GM12878 (cell line): ENCODE results near the gene HAUS7. TPM values are rescaled to one million over a fixed set of nuclear protein-coding genes. Genes with fewer than 3 reads are reported as not detected.

ENCODE experiments used
- ATAC-seq: fragments of 200-7000 bp; cut with Tn5 transposase; 3 replicates; pipeline ENCODE4 v1.9.1; 2020; ENCODE audit warnings: mild to moderate bottlenecking, moderate library complexity
- BruUV-seq: library from RNA; stranded (reverse); fragments of 400-500 nt; replicated peaks from 2 replicates; lab custom pipeline; 2021; lab: Mats Ljungman, UMichigan
- CTCF ChIA-PET: fragments of 300-600 bp; sonication (Branson Sonifier 250); formaldehyde crosslinking; extraction: SDS; loops from one replicate; lab custom pipeline; 2021; ENCODE audit warnings: inconsistent platforms; lab: Yijun Ruan, JAX
- POLR2A ChIA-PET: fragments of 350-600 bp; formaldehyde crosslinking; extraction: SDS; loops from one replicate; lab custom pipeline; 2021; ENCODE audit warnings: inconsistent platforms; lab: Charles Lee
- RAD21 ChIA-PET: fragments of 300-600 bp; sonication (Branson Sonifier 250); formaldehyde crosslinking; loops from one replicate; lab custom pipeline; 2023; ENCODE audit warnings: antibody characterized with exemption; ENCODE audit not compliant: unreplicated experiment; lab: Charles Lee
- SMC1A ChIA-PET: fragments of 300-600 bp; sonication (Branson Sonifier 250); formaldehyde crosslinking; loops from one replicate; lab custom pipeline; 2023; ENCODE audit not compliant: unreplicated experiment, uncharacterized antibody; lab: Charles Lee
- DNase-seq: peaks from one replicate; pipeline ENCODE4 v3.0.0-alpha.2; 2011; ENCODE audit warnings: low read depth, low spot score
- FAIRE-seq: peaks from 3 replicates; lab custom pipeline; 2011; peaks lifted over from hg19 to GRCh38; lab: Jason Lieb, UNC
- H2AFZ ChIP-seq: 2 replicates; pipeline ENCODE4 v1.6.0; 2011; ENCODE audit warnings: low read depth, low read length, control low read depth; ENCODE audit not compliant: control insufficient read depth
- H3K27ac ChIP-seq: 2 replicates; pipeline ENCODE4 v1.5.1; 2011; ENCODE audit warnings: control low read depth; ENCODE audit not compliant: control insufficient read depth, insufficient read depth
- H3K27me3 ChIP-seq, 2 experiments: replicated peaks in 1 of 2; 2 replicates each; pipeline versions ENCODE4 v1.6.0 to v1.6.1; 2011; ENCODE audit warnings: low read length in 1 of 2; ENCODE audit not compliant: control insufficient read depth in 2 of 2, insufficient read depth in 2 of 2
- H3K36me3 ChIP-seq, 2 experiments: 2 replicates each; pipeline ENCODE4 v1.5.1; 2011; ENCODE audit warnings: low read length in 1 of 2; ENCODE audit not compliant: control insufficient read depth in 2 of 2, insufficient read depth in 2 of 2
- H3K4me1 ChIP-seq: 2 replicates; pipeline ENCODE4 v1.6.1; 2011; ENCODE audit warnings: mild to moderate bottlenecking, low read length, moderate library complexity, mixed read lengths; ENCODE audit not compliant: control insufficient read depth, insufficient read depth
- H3K4me2 ChIP-seq: 2 replicates; pipeline ENCODE4 v1.6.0; 2011; ENCODE audit warnings: control low read depth; ENCODE audit not compliant: control insufficient read depth, insufficient read depth
- H3K4me3 ChIP-seq: fragments of 200-600 bp; sonication (generic); 2 replicates; pipeline ENCODE4 v1.5.1; 2016
- H3K79me2 ChIP-seq: 2 replicates; pipeline ENCODE4 v1.6.0; 2011; ENCODE audit warnings: low read length; ENCODE audit not compliant: control insufficient read depth, insufficient read depth
- H3K9ac ChIP-seq: 2 replicates; pipeline ENCODE4 v1.8.0; 2011; ENCODE audit warnings: low read length, control low read depth, mixed read lengths; ENCODE audit not compliant: control insufficient read depth, insufficient read depth
- H3K9me3 ChIP-seq: replicated peaks from 3 replicates; pipeline ENCODE4 v1.5.1; 2011; ENCODE audit warnings: mild to moderate bottlenecking, low read length; ENCODE audit not compliant: control insufficient read depth, insufficient read depth
- H4K20me1 ChIP-seq: 2 replicates; pipeline ENCODE4 v1.6.0; 2011; ENCODE audit not compliant: control insufficient read depth, insufficient read depth
- CTCF ChIP-seq, 3 experiments: IDR thresholded peaks in 2 of 3; conservative IDR thresholded peaks in 1 of 3; 2 replicates each; pipeline ENCODE4 v1.5.1; 2011; ENCODE audit warnings: low read depth in 3 of 3, low read length in 3 of 3, mild to moderate bottlenecking in 3 of 3, control low read depth in 2 of 3, moderate library complexity in 2 of 3, inconsistent platforms in 1 of 3, mixed read lengths in 1 of 3; ENCODE audit not compliant: control insufficient read depth in 2 of 3, insufficient read depth in 1 of 3; ENCODE audit errors: extremely low read depth in 1 of 3
- IKZF1 ChIP-seq: fragments of 450-650 bp; conservative IDR thresholded peaks from 2 replicates; pipeline ENCODE4 v1.6.1; 2017; ENCODE audit warnings: antibody characterized with exemption, mild to moderate bottlenecking
- IRF4 ChIP-seq: IDR thresholded peaks from 2 replicates; pipeline ENCODE4 v1.6.1; 2011; ENCODE audit warnings: low read depth, low read length
- PAX5 ChIP-seq: IDR thresholded peaks from 2 replicates; pipeline ENCODE4 v1.6.1; 2011; ENCODE audit warnings: low read depth, low read length, borderline replicate concordance
- RAD21 ChIP-seq: IDR thresholded peaks from 2 replicates; pipeline ENCODE4 v1.6.1; 2011; ENCODE audit warnings: mild to moderate bottlenecking, low read depth, low read length, moderate library complexity; ENCODE audit not compliant: insufficient read depth
- SMARCA5 ChIP-seq: fragments of 450-650 bp; IDR thresholded peaks from 2 replicates; pipeline ENCODE4 v1.6.1; 2017; ENCODE audit warnings: mild to moderate bottlenecking
- SMC3 ChIP-seq: IDR thresholded peaks from 2 replicates; pipeline ENCODE4 v1.6.1; 2011; ENCODE audit warnings: low read length, improper control_type of control experiment, borderline replicate concordance
- STAT3 ChIP-seq: IDR thresholded peaks from 2 replicates; pipeline ENCODE4 v1.6.1; 2011; ENCODE audit warnings: low read depth, low read length, improper control_type of control experiment
- TCF12 ChIP-seq: IDR thresholded peaks from 2 replicates; pipeline ENCODE4 v1.6.1; 2011; ENCODE audit warnings: low read depth, mild to moderate bottlenecking, low read length
- TCF3 ChIP-seq: IDR thresholded peaks from 2 replicates; pipeline ENCODE4 v1.6.1; 2012; ENCODE audit warnings: low read depth, mild to moderate bottlenecking, low read length, borderline replicate concordance; ENCODE audit not compliant: insufficient read depth
- ZSCAN29 ChIP-seq: fragments of 450-650 bp; IDR thresholded peaks from 2 replicates; pipeline ENCODE4 v1.6.1; 2017; ENCODE audit warnings: mild to moderate bottlenecking, moderate library complexity
- ZZZ3 ChIP-seq: IDR thresholded peaks from 2 replicates; pipeline ENCODE4 v1.6.1; 2011; ENCODE audit warnings: low read depth; ENCODE audit not compliant: control insufficient read depth, insufficient read length
- WGBS: methylation state at CpG from one replicate; pipeline ENCODE4 v1.1.6; 2016; ENCODE audit warnings: low lambda C conversion rate; ENCODE audit not compliant: insufficient replicate concordance, insufficient coverage; ENCODE audit errors: missing lambda C conversion rate; 5-methylcytosine and 5-hydroxymethylcytosine counted together
- in situ Hi-C: fragments of 300-500 bp; cut with MboI; formaldehyde crosslinking; loops from 9 replicates; pipeline ENCODE4 v1.14.3; 2018; ENCODE audit warnings: mixed read lengths
- intact Hi-C: fragments of 100-400 bp; cut with micrococcal nuclease; formaldehyde crosslinking; loops from one replicate; pipeline ENCODE4 v1.14.2; 2022; ENCODE audit not compliant: unreplicated experiment
- polyA plus RNA-seq, 11 experiments: library from polyadenylated mRNA; depleted of rRNA in 4 of 11; unstranded in 6 of 11; stranded (reverse) in 5 of 11; fragments of >200 nt; fragmentation: Nextera tagmentation in 4 of 11; fragmentation: Illumina TruSeq in 1 of 11; extraction: Ambion mirVana in 4 of 11; extraction: Trizol in 1 of 11; gene quantifications; 1 replicate in 1 of 11; 2 replicates in 10 of 11; pipeline versions ENCODE4 v1.2.1 to v1.2.3, GENCODE V29; 2011 to 2016; ENCODE audit warnings: inconsistent platforms in 2 of 11, missing spikeins in 2 of 11, low read depth in 1 of 11
- total RNA-seq, 4 experiments: library from RNA; depleted of rRNA in 3 of 4; stranded (reverse); fragments of >200 nt in 3 of 4; fragmentation: Illumina TruSeq in 1 of 4; extraction: Trizol in 1 of 4; gene quantifications; 2 replicates each; pipeline versions ENCODE4 v1.2.1 to v1.2.3, GENCODE V29; 2013 to 2021

HAUS7 gene
- total and polyA plus RNA-seq, 10 of the 15 experiments (the other 5 are each of a cell fraction or from before 2014, with no cell fraction given): 6.7 to 63.3 (median 24.1) TPM

GRCh38 chrX:153509592-153509991 is 39.2 kb upstream of the HAUS7 start:
- in situ Hi-C loops (loop anchor here (10.0 kb wide), 1 partner anchor 565 kb away; no protein-coding TSS in a partner anchor), intact Hi-C loops (loop anchor here (5.0 kb wide), 1 partner anchor 477 kb away; no protein-coding TSS in a partner anchor)
- Histone ChIP-seq H3K9ac (no peak overlapping the region), H3K4me2 (no peak overlapping the region), H2AFZ (no peak overlapping the region), H4K20me1 (no peaks in the 10 kb centered on the region), H3K79me2 (no peaks in the 10 kb centered on the region), H3K4me3 (no peak overlapping the region), H3K27ac (no peak overlapping the region), H3K9me3 (no peaks in the 10 kb centered on the region; the same call in 2 of the 3 replicates), H3K4me1 (no peaks in the 10 kb centered on the region), H3K36me3 (no peaks in the 10 kb centered on the region), H3K27me3 (no peaks in the 10 kb centered on the region)
- DNase-seq (no peak), ATAC-seq (no peak), FAIRE-seq (no peak)
- ChIA-PET POLR2A (no interaction called here), SMC1A (no interaction called here), RAD21 (no interaction called here), CTCF (no interaction called here)
- BruUV-seq: no TSS peak
- TF ChIP-seq ZSCAN29: no peak
- WGBS: 44% methylated on average over 14 of the region's 14 CpGs

- Histone ChIP-seq H3K4me2 (no peak overlapping the region), H3K9me3 (no peaks in the 10 kb centered on the region; the same call in 2 of the 3 replicates), H3K79me2 (no peaks in the 10 kb centered on the region), H3K27me3 (no peaks in the 10 kb centered on the region), H3K27ac (no peak overlapping the region), H3K36me3 (no peaks in the 10 kb centered on the region), H2AFZ (no peak overlapping the region; the same call in 1 of the 2 replicates), H3K4me3 (no peak overlapping the region), H3K9ac (no peak overlapping the region), H4K20me1 (no peaks in the 10 kb centered on the region), H3K4me1 (no peaks in the 10 kb centered on the region)
- ATAC-seq: peak; percentile 99
- in situ Hi-C loops: loop anchor here (10.0 kb wide), 1 partner anchor 563 kb away; no protein-coding TSS in a partner anchor
- no TSS peak for BruUV-seq
- TF ChIP-seq SMARCA5: peak; percentile 56; the same call in 1 of the 2 replicates
- 0 out of 2 replicates have a peak, but pooled peaks have one; percentile 21 for TF ChIP-seq IKZF1
- peak; percentile 82 for TF ChIP-seq SMC3
- 0 out of 2 replicates have a peak, but pooled peaks have one; percentile 51 for TF ChIP-seq TCF12
- no peak for TF ChIP-seq PAX5
- no peak for TF ChIP-seq ZZZ3
- no peak for TF ChIP-seq STAT3
- TF ChIP-seq RAD21: peak; percentile 74
- TF ChIP-seq TCF3: 0 out of 2 replicates have a peak, but pooled peaks have one; percentile 31
- TF ChIP-seq CTCF (IDR thresholded peaks at IDR 0.05 in 2 of 3, conservative IDR thresholded peaks at IDR 0.05 in 1 of 3; ENCODE audit: control insufficient read depth in 2 of 3, extremely low read depth in 1 of 3, insufficient read depth in 1 of 3, low read depth in 3 of 3, low read length in 3 of 3): peak; percentile 75 to 88 (median 83)
- TF ChIP-seq IRF4: 0 out of 2 replicates have a peak, but pooled peaks have one; percentile 24
- CTCF ChIA-PET: interaction anchor here (0.5 to 3.6 kb wide), 16 partner anchors 8 to 566 kb away, joined by 3 to 21 read pairs (median 4); partner anchors contain the start of gene HAUS7
- no peak for FAIRE-seq
- SMC1A ChIA-PET: interaction anchor here (0.8 to 1.4 kb wide), 4 partner anchors 46 to 556 kb away, joined by 3 to 6 read pairs (median 4); no protein-coding TSS in a partner anchor
- RAD21 ChIA-PET: interaction anchor here (1.1 kb wide), 1 partner anchor 540 kb away, joined by 3 read pairs; no protein-coding TSS in a partner anchor
- POLR2A ChIA-PET: interaction anchor here (0.6 kb wide), 1 partner anchor 106 kb away, joined by 4 read pairs; the partner anchor contains the start of gene PNMA6E
- intact Hi-C loops: loop anchor here (1.0 to 5.0 kb wide), 4 partner anchors 37 to 566 kb away; partner anchors contain the start of gene HAUS7
- 16% methylated on average over 18 of the region's 19 CpGs for WGBS
- DNase-seq: no peak
Observed at GRCh38 chrX:153507484-153508178, 37.3 kb upstream of the HAUS7 start.
